LHCN-M2 (cell line): ENCODE results near the gene MARCHF3. TPM values are rescaled to one million over a fixed set of nuclear protein-coding genes. Genes with fewer than 3 reads are reported as not detected.
"Not testable (repeated sequence)": the region's sequence is repeated elsewhere in the genome, so short reads cannot be mapped to it uniquely, and the experiment has no call there.

Experiments
- DNase-seq: peaks from one replicate; pipeline ENCODE4 v3.0.0-alpha.2; 2012; ENCODE audit warnings: low read depth
- total RNA-seq: library from RNA; depleted of rRNA; stranded (reverse); fragments of >200 nt; gene quantifications from 2 replicates; pipeline ENCODE4 v1.2.3, GENCODE V29; 2014

Gene MARCHF3
- total RNA-seq, 1 experiment from 2014 or later, result 13.7 TPM

DNA sequence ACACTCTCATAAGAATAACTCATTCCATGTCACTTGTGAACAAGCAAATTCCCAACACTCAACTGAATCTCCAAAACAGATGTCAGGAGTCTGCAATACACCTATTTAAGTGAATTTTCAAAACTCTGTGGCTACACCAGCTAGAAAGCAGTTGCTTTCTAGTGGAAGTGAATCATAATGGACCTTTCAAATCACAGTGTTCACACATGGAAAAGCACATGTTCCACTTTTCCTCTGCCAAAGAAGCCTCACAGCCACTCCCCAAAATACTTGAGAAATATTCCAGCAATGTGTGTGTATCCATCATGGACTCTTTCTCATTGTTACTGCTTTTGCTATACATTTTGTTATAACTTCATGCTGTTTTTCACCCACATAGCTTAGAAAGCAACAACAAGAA, 17.4 kb downstream of the MARCHF3 start:
- DNase-seq, result peak; percentile 91

GRCh38 chr5:127011961-127012644, 18.3 kb downstream of the MARCHF3 start:
- peak; percentile 46 for DNase-seq

- DNase-seq, result peak; percentile 91
Observed at GRCh38 chr5:127011153-127011552, 19.2 kb downstream of the MARCHF3 start.

DNA sequence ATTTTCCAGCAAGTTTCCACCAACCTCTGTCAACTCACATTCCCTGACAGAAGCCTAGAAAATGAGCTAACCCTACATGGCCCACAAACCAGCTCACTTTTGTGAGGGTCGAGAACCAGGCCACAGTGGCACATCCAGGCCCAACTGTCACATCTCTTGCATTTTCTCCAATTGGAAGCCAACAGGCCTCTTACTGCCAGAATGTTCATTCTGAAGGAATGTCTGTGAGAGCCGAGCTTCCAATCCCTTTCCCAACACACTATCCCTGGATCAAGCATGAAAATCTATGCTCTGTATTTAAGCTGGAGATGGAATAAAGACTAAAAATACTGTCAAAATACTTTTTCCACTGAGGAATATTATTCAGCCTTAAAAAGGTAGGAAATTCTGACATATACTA, 20.0 kb downstream of the MARCHF3 start:
- no peak for DNase-seq

GRCh38 chr5:127009784-127010183, 20.6 kb downstream of the MARCHF3 start:
- DNase-seq, result no peak

DNA sequence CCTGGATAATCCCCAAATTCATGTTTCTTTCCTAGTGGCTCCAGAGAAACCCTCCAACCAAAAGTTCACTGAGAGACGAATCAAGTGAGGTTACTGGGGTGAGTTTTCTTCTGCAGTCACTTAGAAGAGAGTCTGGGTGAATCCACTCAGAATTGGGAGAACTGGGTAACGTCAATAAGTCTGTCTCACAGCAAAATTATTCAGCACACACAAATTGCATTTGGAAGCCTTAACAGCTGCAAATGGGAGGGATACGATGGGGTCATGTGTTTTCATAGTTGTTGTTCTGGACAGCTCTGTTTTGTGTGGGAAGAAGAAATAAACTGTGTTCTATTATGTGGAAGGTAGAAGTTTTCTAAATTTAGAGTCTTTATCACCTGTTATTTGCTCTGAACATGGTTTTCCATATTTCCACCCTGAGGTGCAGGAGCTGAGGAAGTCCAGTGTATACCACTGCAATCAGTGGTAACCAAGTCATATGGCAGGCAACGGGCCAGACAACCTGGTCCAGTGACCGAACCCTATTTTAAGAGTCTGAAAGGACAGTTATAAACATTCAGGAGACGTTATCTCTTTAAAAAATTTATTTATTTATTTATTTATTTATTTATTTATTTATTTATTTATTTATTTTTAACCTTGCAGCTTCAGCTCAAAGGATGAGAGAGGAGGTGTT, 21.9 kb downstream of the MARCHF3 start:
- peak; percentile 89 for DNase-seq

DNA sequence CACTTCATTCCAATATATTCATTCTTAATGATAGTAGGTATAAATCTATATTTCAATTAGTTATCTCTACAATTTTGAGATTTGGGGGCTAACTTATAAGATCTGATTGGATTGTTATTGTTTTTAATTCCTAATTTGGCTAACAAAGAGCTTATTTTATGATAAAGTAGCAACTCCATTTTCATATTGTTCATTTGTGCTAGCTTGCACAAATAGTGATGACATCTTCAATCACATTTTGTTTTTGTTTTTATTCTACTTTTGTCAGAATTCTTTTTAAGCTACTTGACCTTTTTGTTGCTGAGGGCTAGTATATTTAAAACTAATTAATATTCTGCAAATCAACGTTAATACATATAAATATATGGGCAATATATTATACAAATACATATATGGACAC, 22.8 kb downstream of the MARCHF3 start:
- DNase-seq, result no peak

- peak; percentile 81 for DNase-seq
Observed at GRCh38 chr5:127006744-127007143, 23.6 kb downstream of the MARCHF3 start.

DNA sequence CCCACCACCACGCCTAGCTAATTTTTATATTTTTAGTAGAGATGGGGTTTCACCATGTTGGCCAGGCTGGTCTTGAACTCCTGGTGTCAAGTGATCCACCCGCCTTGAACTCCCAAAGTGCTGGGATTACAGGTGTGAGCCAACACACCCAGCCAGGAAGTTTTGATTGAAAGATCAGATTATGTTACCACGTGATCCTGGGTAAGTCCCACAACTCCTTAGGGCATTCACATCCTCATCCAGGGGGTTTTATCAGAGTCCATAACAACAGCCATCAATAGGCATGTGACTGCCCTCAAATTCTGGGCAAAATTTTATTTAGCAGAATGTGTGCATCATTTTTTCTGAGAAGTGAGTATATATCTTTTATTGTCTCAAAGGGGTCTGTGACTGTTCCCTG, 25.1 kb downstream of the MARCHF3 start:
- DNase-seq, result not testable (repeated sequence)

GRCh38 chr5:127004721-127005120, 25.6 kb downstream of the MARCHF3 start:
- DNase-seq, result no peak

GRCh38 chr5:127003798-127004495, 26.4 kb downstream of the MARCHF3 start:
- DNase-seq, result no peak

- peak; percentile 55 for DNase-seq
Observed at GRCh38 chr5:127002390-127002789, 28.0 kb downstream of the MARCHF3 start.

DNA sequence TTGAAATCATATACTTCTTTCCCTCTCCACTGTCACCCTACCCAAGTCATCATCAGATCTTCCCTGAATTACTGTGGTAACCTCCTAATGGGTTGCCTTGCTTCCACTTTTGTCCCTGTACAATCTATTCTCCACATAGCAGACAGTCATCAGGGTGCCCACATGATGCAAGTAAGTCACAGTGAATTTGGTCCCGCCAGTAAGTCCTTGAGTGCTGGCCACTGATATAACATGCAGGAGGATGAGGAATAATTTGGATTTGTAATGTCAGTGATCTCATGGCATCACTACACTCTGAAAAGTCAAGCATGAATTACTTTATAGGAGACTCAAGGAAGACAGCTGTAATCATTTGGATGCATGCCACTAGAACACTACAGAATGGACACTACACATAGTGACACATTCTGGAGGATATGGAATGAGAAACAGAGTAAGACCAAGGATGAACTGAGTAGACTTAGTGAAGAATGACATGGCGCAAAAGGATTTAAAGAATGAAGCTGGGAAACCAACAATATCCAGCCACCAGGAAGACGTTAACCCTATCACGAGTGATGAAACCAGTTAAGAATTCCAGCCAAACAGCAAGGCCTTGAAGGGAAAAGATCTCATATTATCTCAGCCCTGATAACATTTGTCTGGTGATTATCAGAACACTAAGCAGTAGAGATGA, 28.6 kb downstream of the MARCHF3 start:
- peak; percentile 97 for DNase-seq

DNA sequence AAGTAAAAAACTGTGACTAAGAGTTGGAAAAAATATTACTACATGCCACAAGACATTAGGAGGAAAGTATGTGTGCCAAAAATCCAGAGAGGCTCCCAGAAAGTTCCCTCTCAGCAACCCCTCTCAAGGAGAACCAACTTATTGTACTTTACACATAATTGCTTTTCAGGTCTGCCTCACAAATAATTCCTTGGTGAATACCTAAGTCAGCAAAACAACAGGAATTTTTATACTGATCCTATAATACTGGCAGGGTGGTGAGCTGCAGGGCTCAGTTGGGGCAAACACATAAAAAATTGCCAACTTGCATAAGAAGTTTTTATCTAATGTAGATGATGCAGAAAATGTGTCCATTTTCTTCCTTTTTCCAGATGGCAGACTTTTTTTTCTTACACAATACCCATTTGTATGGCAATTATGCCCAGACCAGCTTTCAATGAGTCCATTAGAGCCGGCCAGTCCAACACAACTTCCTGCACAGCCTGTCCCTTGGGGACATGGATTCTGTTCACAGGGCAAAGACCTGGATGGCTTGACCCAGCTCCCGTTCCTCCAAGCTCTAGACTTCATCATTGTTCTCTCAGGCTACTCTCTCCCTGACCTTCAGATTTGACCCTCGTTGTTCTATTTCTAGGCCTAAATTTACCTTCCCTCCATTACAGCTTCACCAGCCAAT, 31.3 kb downstream of the MARCHF3 start:
- DNase-seq, result no peak

DNA sequence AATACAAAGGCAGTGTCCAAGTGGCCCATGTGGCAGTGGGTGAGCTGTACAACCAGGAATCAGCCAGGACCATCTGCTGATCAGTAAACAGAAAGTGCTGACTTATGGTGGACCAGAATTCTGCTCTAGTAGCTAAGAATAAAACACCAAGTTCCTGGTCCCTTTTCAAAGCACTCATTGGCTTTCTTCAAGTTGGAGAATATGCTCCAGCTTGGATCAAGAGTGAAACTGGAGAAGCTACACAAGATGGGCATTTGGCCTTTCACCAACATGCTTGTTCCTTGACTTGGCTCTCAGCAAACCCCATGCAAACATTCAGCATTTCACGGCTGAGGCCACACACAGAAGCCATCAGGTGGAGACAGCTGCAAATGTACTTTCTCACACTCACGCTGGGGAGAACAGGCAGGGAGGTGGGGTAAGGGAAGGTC, 32.1 kb downstream of the MARCHF3 start:
- DNase-seq, result peak; percentile 86

DNA sequence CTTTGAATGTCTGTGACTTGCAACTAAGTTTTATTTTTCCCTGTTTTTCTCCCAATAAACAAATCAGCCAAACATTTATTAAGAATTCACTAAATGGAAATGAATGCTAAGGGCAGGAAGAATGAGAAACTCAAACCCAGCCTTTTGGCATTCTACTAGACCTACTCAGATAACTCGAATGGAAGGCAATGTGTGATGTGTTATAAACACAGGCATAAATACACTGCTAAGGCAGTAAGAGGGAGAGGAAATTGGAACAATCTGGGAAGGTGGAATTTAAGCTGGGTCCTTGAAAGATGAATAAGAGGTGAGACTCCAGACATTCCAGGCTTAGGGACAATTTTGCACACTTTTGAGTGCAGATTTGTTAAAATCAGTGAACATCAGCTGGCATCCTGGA, 34.7 kb downstream of the MARCHF3 start:
- DNase-seq, result no peak

- DNase-seq, result no peak
Observed at GRCh38 chr5:126995039-126995438, 35.3 kb downstream of the MARCHF3 start.

DNA sequence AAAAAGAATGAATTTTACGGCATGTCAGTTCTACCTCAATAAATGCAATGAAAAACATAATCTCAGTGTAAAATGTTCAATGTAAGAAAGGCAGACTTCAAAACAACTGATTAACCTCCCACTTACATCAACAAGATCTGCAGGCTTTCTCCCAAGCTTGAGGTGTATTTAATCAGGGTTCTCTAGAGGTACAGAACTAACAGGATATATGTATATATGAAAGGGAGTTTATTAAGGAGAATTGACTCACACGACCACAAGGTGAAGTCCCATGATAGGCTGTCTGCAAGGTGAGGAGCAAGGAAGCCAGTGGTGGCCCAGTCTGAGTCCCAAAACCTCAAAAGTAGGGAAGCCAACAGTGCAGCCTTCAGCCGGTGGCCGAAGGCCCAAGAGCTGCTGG, 35.9 kb downstream of the MARCHF3 start:
- DNase-seq, result no peak

DNA sequence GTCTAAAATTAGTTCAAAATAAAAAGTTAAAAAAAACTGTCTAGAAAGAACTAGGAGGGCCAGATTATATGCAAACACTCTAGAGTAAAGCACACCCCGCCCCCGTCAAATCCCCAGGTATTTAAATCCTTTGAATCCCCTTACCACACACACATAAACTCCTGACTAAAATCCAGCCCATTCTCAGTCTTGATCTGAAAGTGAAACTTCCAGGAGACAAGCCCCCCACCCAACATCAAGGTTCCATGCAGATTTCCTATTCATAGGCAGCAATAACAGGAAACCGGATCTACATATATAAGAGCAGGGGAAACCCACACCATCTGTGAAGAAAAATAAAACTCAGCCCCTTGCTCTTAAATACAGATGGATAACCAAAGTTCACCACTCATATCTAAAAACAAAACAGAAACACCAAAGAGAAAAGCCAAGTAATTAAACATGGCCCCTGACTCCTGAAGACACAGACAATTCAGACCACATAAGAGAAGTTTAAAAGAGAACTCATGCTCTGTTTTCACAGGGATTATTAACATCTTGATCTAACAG, 42.3 kb downstream of the MARCHF3 start:
- no peak for DNase-seq

GRCh38 chr5:126987271-126987899, 43.0 kb downstream of the MARCHF3 start:
- DNase-seq, result no peak

DNA sequence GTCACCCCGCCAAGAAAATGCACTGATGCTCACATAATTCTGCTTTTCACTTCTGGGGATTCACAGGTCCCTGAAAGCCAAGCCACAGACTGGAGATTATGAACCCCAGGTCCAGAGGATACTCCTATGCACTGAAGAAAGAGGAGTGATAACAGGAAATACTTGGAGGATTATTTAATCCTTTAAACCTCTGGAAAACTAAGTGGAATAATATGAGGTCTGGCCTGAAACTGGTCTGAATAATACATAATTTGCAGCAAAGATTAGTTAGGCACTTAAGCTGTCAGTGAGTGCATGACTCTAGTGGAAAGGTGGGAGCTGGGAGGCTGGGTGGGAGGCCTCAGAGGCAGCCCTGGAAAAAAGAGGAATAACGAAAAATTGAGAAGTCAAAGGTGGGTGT, 45.7 kb downstream of the MARCHF3 start:
- no peak for DNase-seq
